Measurements from ENCODE around the gene PHTF2. TPM values are rescaled to one million over a fixed set of nuclear protein-coding genes. Genes with fewer than 3 reads are reported as not detected.
"Not testable (repeated sequence)": the region's sequence is repeated elsewhere in the genome, so short reads cannot be mapped to it uniquely, and the experiment has no call there.

Gene PHTF2
- total and polyA plus RNA-seq, 7 experiments from 2014 or later, result 5.9 to 42.1 (median 20.4) TPM

DNA sequence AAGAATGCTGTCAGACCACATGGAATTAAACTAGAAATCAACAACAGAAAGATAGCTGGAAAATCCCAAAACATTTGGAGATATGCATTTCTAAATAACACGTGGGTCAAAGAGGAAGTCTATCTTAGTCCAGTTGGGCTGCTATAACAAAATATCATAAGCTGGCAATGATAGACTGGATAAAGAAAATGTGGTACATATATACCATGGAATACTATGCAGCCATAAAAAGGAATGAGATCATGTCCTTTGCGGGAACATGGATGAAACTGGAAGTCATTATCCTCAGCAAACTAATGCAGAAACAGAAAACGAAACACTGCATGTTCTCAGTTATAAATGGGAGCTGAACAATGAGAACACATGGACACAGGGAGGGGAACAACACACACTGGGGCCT, 200.6 kb downstream of the PHTF2 start:
- H3K27ac Mint-ChIP-seq; H3K4me1 ChIP-seq (ENCODE audit: control insufficient read depth in 2 of 2, insufficient read depth in 2 of 2, low read length in 2 of 2); H3K9me3 Mint-ChIP-seq; H3K36me3 Mint-ChIP-seq; H3K4me3 Mint-ChIP-seq; intact Hi-C loops (cut with micrococcal nuclease); H3K27me3 Mint-ChIP-seq; H3K27me3 ChIP-seq (ENCODE audit: control insufficient read depth in 2 of 2, insufficient read depth in 2 of 2, low read length in 2 of 2); POLR2A ChIA-PET; H3K4me3 ChIP-seq (ENCODE audit: low read length); ATAC-seq; DNase-seq; H3K36me3 ChIP-seq (ENCODE audit: control insufficient read depth in 2 of 3, insufficient read depth in 3 of 3, low read length in 3 of 3); H3K4me1 Mint-ChIP-seq; CTCF ChIA-PET; H3K27ac ChIP-seq (ENCODE audit: low read depth, low read length); H3K9me3 ChIP-seq (ENCODE audit: control insufficient read depth in 2 of 3, low read length in 3 of 3): not testable (repeated sequence)

DNA sequence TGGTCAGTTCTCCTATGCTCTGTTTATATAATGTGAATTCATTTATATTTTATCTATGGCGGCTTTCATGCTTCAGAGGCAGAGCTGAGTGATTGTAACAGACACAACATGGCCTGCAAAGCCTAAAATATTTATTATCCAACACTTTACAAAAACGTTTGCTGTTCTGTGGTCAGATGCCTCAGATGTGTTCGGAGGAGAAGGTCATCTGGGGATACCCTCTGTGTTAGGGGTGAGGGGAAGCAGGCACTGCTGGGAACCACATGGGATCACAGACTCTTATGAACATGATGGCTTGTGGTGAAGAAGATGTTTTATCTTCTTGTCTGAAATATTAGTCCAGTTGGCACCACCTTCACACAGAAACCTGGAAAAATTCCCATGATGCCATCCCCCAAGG, 203.4 kb downstream of the PHTF2 start:
- no peak overlapping the region for H3K27ac Mint-ChIP-seq
- H3K9me3 Mint-ChIP-seq, result peaks cover 0 to 9% (median 0%) of the 10 kb centered on the region in 11 donors
- H3K9me3 ChIP-seq (ENCODE audit: control insufficient read depth in 2 of 3, low read length in 3 of 3), result no peaks in the 10 kb centered on the region
- no peaks in the 10 kb centered on the region for H3K27me3 ChIP-seq (ENCODE audit: control insufficient read depth in 2 of 2, insufficient read depth in 2 of 2, low read length in 2 of 2)
- no peaks in the 10 kb centered on the region for H3K27me3 Mint-ChIP-seq
- H3K4me3 ChIP-seq (ENCODE audit: low read length), result no peak overlapping the region
- POLR2A ChIA-PET, result no interaction called here
- no peaks in the 10 kb centered on the region for H3K4me1 Mint-ChIP-seq
- H3K36me3 Mint-ChIP-seq, result peaks cover 0 to 3% (median 0%) of the 10 kb centered on the region in 5 donors
- ATAC-seq, result no peak
- H3K4me1 ChIP-seq (ENCODE audit: control insufficient read depth in 2 of 2, insufficient read depth in 2 of 2, low read length in 2 of 2), result no peaks in the 10 kb centered on the region
- no peak for DNase-seq
- no peak overlapping the region for H3K27ac ChIP-seq (ENCODE audit: low read depth, low read length)
- intact Hi-C loops (cut with micrococcal nuclease), result no loop called here
- CTCF ChIA-PET, result no interaction called here
- H3K36me3 ChIP-seq (ENCODE audit: control insufficient read depth in 2 of 3, insufficient read depth in 3 of 3, low read length in 3 of 3), result no peaks in the 10 kb centered on the region
- H3K4me3 Mint-ChIP-seq, result no peak overlapping the region

DNA sequence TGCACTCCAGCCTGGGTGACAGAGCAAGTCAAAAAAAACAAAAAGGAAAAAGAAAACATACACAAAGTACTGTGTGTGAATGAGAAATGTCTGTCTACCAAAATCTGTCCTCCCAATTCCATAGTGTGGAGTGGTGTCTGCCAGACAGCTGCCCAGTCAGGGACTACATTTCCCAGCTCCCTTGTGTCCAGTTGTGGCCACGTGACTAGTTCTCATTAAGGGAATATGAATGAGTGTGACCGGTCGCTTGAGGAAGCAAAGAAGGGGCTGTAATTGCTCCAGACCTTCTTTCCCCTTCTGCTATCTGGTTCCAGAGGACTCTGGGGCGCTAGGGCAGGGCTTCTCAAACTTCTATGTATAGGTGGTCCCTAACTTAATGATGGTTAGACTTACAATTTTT, 204.1 kb downstream of the PHTF2 start:
- CTCF ChIA-PET, result no interaction called here
- Histone ChIP-seq H3K27me3 (ENCODE audit: control insufficient read depth in 2 of 2, insufficient read depth in 2 of 2, low read length in 2 of 2) (no peaks in the 10 kb centered on the region), H3K27ac (ENCODE audit: low read depth, low read length) (no peak overlapping the region), H3K9me3 (ENCODE audit: control insufficient read depth in 2 of 3, low read length in 3 of 3) (no peaks in the 10 kb centered on the region), H3K4me1 (ENCODE audit: control insufficient read depth in 2 of 2, insufficient read depth in 2 of 2, low read length in 2 of 2) (no peaks in the 10 kb centered on the region), H3K36me3 (ENCODE audit: control insufficient read depth in 2 of 3, insufficient read depth in 3 of 3, low read length in 3 of 3) (no peaks in the 10 kb centered on the region), H3K4me3 (ENCODE audit: low read length) (no peak overlapping the region)
- no peak overlapping the region for H3K27ac Mint-ChIP-seq
- no peaks in the 10 kb centered on the region for H3K4me1 Mint-ChIP-seq
- peaks cover 0 to 3% (median 0%) of the 10 kb centered on the region in 5 donors for H3K36me3 Mint-ChIP-seq
- DNase-seq (no peak), ATAC-seq (no peak)
- no peaks in the 10 kb centered on the region for H3K27me3 Mint-ChIP-seq
- POLR2A ChIA-PET, result no interaction called here
- no peak overlapping the region for H3K4me3 Mint-ChIP-seq
- H3K9me3 Mint-ChIP-seq, result peaks cover 0 to 9% (median 0%) of the 10 kb centered on the region in 11 donors
- intact Hi-C loops (cut with micrococcal nuclease), result no loop called here

DNA sequence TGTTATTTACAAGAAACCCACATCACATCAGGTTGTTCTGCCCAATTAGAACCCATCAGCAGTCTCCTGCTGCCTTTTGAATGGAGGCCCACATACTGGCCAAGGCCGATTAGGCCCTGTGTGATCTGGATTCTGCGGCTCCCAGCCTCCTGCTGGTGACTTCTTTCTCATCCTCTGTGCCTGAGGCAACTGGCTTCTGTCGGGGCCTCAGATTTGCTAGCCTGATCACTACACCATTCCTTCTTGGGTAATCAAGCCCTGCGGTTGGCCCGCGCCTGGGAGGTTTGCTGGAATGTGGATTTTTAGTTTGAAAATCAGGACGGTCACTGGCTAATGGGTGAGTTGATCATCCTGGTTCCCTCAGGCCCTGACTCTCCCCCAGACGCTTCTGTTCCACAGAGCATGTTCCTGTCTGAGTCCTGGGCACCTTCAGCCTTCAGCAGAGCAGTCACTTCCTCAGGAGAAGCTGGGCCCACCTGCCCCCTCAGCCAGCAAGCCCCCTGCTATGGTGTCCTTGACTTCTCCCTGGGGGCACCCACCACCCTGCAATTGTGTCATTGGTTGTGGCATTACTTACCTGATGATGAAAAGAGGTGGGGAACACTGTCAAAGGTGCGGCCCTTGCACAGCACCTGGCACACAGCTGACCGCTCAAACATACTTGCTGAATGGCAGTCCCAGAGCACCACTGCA, 207.6 kb downstream of the PHTF2 start:
- Mint-ChIP-seq H3K4me3 (no peak overlapping the region), H3K36me3 (peaks cover 0 to 3% (median 0%) of the 10 kb centered on the region in 5 donors), H3K27ac (no peak overlapping the region), H3K9me3 (peaks cover 0 to 4% (median 0%) of the 10 kb centered on the region in 11 donors), H3K27me3 (no peaks in the 10 kb centered on the region), H3K4me1 (no peaks in the 10 kb centered on the region)
- ATAC-seq (no peak), DNase-seq (no peak)
- ChIA-PET CTCF (no interaction called here), POLR2A (no interaction called here)
- H3K4me3 ChIP-seq (ENCODE audit: low read length), result no peak overlapping the region
- no peaks in the 10 kb centered on the region for H3K36me3 ChIP-seq (ENCODE audit: control insufficient read depth in 2 of 3, insufficient read depth in 3 of 3, low read length in 3 of 3)
- H3K27ac ChIP-seq (ENCODE audit: low read depth, low read length), result no peak overlapping the region
- no peaks in the 10 kb centered on the region for H3K4me1 ChIP-seq (ENCODE audit: control insufficient read depth in 2 of 2, insufficient read depth in 2 of 2, low read length in 2 of 2)
- intact Hi-C loops (cut with micrococcal nuclease), result no loop called here
- H3K27me3 ChIP-seq (ENCODE audit: control insufficient read depth in 2 of 2, insufficient read depth in 2 of 2, low read length in 2 of 2), result no peaks in the 10 kb centered on the region
- no peaks in the 10 kb centered on the region for H3K9me3 ChIP-seq (ENCODE audit: control insufficient read depth in 2 of 3, low read length in 3 of 3)

Other genes starting within 250 kb of the PHTF2 start
- gene RSBN1L, start 102.3 kb upstream of the PHTF2 start, total RNA-seq, result 10 to 100 TPM; 19.7 to 41.7 (median 30.8) TPM
- 1 to 10 TPM; 7.7 to 7.8 TPM for gene RSBN1L, start 102.3 kb upstream of the PHTF2 start, polyA plus RNA-seq
- gene TMEM60, start 339 bp upstream of the PHTF2 start, total RNA-seq, result 10 to 100 TPM in 3 of 5 experiments, 1 to 10 TPM in 2; 3.7 to 16.9 (median 12.0) TPM
- 10 to 100 TPM in 1 of 2 donors, 1 to 10 TPM in 1; 9.7 to 22.8 TPM for gene TMEM60, start 339 bp upstream of the PHTF2 start, polyA plus RNA-seq

Measured in naive thymus-derived CD4-positive, alpha-beta T cell (primary cell).